Endothelial cell (in vitro differentiated cells): Measurements from ENCODE around the gene PANK4. TPM values are rescaled to one million over a fixed set of nuclear protein-coding genes. Genes with fewer than 3 reads are reported as not detected.

Source experiments
- DNase-seq: peaks from one replicate; pipeline ENCODE4 v3.0.0; 2021; ENCODE audit warnings: low spot score
- H3K27ac Mint-ChIP-seq: one replicate; pipeline ENCODE4 v1.8.0; 2021; ENCODE audit warnings: mixed read lengths, inconsistent platforms; ENCODE audit not compliant: unreplicated experiment
- H3K27me3 Mint-ChIP-seq: one replicate; pipeline ENCODE4 v1.8.0; 2021; ENCODE audit warnings: mild to moderate bottlenecking, moderate library complexity, mixed read lengths, inconsistent platforms; ENCODE audit not compliant: unreplicated experiment
- H3K36me3 Mint-ChIP-seq: one replicate; pipeline ENCODE4 v1.8.0; 2021; ENCODE audit warnings: mild to moderate bottlenecking, low read depth, mixed read lengths, inconsistent platforms; ENCODE audit not compliant: unreplicated experiment
- H3K4me1 Mint-ChIP-seq: one replicate; pipeline ENCODE4 v1.8.0; 2021; ENCODE audit warnings: mild to moderate bottlenecking, mixed read lengths, inconsistent platforms; ENCODE audit not compliant: unreplicated experiment
- H3K4me3 Mint-ChIP-seq: one replicate; pipeline ENCODE4 v1.8.0; 2021; ENCODE audit warnings: mild to moderate bottlenecking, mixed read lengths, inconsistent platforms; ENCODE audit not compliant: unreplicated experiment
- H3K9me3 Mint-ChIP-seq: one replicate; pipeline ENCODE4 v1.8.0; 2021; ENCODE audit warnings: mixed read lengths, inconsistent platforms; ENCODE audit not compliant: unreplicated experiment
- CTCF ChIP-seq: fragments of 200-600 bp; sonication (generic); IDR thresholded peaks from one replicate; pipeline ENCODE4 v1.5.0; 2021; ENCODE audit warnings: antibody characterized with exemption; ENCODE audit not compliant: unreplicated experiment
- total RNA-seq: library from RNA; stranded (reverse); fragmentation: NEBNext Ultra II Directional; extraction: Animal tissue kit (Norgen Biotek cat#: 25700); gene quantifications from one replicate; pipeline ENCODE4 v1.2.1, GENCODE V29; 2021; ENCODE audit not compliant: unreplicated experiment

Gene PANK4
- total RNA-seq, 1 donor from 2014 or later: 32.3 TPM

DNA sequence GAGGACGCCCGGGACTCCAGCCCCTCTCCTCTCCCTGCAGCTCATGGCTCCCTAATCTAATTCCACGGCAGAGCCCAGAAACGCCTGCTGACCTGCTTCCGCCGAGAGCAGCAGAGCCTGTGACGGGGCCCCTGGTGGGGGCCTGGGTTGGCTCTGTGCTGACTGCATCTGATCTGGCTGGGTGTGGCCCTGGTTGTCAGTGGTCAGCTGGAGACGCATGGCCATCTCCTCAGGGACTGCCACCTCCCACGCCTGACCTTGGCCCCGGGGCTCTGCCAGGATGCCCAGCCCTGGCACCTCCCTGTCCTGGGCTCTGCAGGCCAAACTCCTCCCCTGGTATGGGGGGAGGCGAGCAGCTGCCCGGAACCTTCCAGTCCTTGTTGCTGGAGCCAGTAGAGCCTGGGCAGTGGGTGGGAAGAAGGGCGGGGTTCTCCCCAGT is 51.4 kb downstream of the PANK4 start:
- Mint-ChIP-seq H3K4me1 (no peaks in the 10 kb centered on the region), H3K36me3 (no peaks in the 10 kb centered on the region), H3K27me3 (peaks cover under 1% of the 10 kb centered on the region), H3K4me3 (no peak overlapping the region), H3K27ac (no peak overlapping the region), H3K9me3 (no peaks in the 10 kb centered on the region)
- DNase-seq: no peak
- TF ChIP-seq CTCF: no peak

- Mint-ChIP-seq H3K27me3 (no peaks in the 10 kb centered on the region), H3K27ac (no peak overlapping the region), H3K4me1 (no peaks in the 10 kb centered on the region), H3K4me3 (no peak overlapping the region), H3K9me3 (no peaks in the 10 kb centered on the region), H3K36me3 (no peaks in the 10 kb centered on the region)
- TF ChIP-seq CTCF: no peak
- no peak for DNase-seq
These were observed 52.1 kb downstream of the PANK4 start for GRCh38 chr1:2474104-2474844.

DNA sequence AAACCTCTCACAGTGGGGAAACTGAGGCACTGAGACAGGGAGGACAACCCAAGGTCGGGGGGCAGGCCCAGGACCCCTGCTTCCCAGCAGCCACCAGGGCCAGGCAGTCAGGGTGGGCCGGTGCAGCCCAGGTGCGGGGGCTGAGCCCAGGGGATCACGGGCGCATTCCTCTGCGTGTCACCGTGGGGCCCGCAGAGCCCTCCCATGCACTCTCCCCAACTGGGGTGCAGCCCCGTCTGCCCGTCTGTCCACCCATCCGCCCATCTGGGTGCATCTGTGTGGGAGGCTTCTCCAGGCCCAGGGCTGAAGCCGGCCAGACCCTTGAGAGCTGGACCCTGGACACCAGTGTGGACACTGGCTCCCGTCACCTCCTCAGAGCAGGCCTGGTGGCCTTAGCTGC is 53.2 kb downstream of the PANK4 start:
- TF ChIP-seq CTCF: no peak
- Mint-ChIP-seq H3K27ac (no peak overlapping the region), H3K4me1 (no peaks in the 10 kb centered on the region), H3K9me3 (no peaks in the 10 kb centered on the region), H3K4me3 (no peak overlapping the region), H3K36me3 (no peaks in the 10 kb centered on the region), H3K27me3 (peaks cover 2% of the 10 kb centered on the region)
- no peak for DNase-seq

DNA sequence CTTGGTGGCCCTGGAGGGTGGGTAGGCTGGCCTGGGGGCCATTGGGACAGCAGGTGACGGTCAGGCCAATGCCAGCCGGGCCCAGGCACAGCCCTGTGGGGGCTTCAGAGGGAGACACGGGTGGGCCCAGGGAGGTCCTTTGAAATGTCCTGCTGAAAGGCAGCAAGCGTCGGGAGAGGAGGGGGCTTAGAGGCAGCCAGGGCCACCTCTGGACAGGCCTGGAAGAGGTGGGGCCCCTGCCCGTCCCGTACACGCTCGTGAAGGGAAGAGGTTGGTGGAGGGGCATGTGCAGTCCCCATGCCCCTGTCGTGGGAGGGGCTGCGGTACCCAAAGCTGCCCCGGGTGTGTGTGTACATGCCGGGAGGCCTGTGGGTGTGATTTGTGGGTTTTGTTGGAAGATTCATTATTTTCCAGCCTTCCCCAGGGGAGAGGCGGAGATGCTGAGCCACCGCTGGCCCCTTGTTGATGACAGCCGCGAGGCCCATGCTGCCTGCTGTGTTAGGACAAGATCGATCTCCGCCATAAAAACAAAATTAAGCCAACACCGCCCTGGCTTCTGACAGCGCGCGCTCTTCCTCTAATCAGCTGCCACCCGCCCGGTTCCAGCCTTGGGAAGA is 53.7 kb downstream of the PANK4 start:
- Mint-ChIP-seq H3K36me3 (no peaks in the 10 kb centered on the region), H3K27ac (no peak overlapping the region), H3K9me3 (no peaks in the 10 kb centered on the region), H3K27me3 (peaks cover 2% of the 10 kb centered on the region), H3K4me1 (no peaks in the 10 kb centered on the region), H3K4me3 (no peak overlapping the region)
- no peak for TF ChIP-seq CTCF
- no peak for DNase-seq

DNA sequence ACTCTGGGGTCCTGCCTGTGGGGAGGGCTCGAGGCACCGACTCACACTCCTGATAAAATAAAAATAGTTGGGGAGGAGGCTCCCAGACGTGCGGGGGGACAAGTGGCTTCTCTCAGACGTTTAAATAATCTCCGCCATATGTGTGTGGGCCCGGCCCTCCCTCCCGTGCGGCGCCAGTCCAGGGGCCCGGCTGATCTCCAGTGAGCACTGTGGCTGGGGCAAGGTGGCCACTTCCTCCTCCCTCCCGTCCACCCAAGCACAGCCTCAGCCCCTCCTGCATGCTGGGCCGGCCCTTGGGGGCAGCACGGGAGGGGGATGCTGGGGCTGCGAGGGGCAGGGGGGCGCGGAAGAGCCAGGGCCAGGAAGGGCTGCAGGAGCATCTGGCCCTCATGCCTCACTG is 54.3 kb downstream of the PANK4 start:
- Mint-ChIP-seq H3K9me3 (no peaks in the 10 kb centered on the region), H3K4me3 (no peak overlapping the region), H3K27me3 (peaks cover 2% of the 10 kb centered on the region), H3K4me1 (no peaks in the 10 kb centered on the region), H3K27ac (no peak overlapping the region), H3K36me3 (no peaks in the 10 kb centered on the region)
- TF ChIP-seq CTCF: no peak
- no peak for DNase-seq
